Amniotic stem cell (primary cell): ENCODE measurements around the gene EMILIN3.

Source experiments
- DNase-seq: peaks from one replicate; lab custom pipeline; 2025; lab: John Stamatoyannopoulos, UW

Gene EMILIN3

GRCh38 chr20:41390889-41391288, 24.3 kb upstream of the EMILIN3 start:
- no peak for DNase-seq

- no peak for DNase-seq
Measured at GRCh38 chr20:41387444-41387851, 20.8 kb upstream of the EMILIN3 start.

- DNase-seq, result no peak
Measured at GRCh38 chr20:41386502-41387427, 20.1 kb upstream of the EMILIN3 start.

- DNase-seq, result no peak
Measured at GRCh38 chr20:41382791-41383305, 16.2 kb upstream of the EMILIN3 start.

- DNase-seq, result no peak
Measured at GRCh38 chr20:41380551-41381193, 14.1 kb upstream of the EMILIN3 start.

GRCh38 chr20:41379551-41379950, 12.9 kb upstream of the EMILIN3 start:
- DNase-seq, result no peak

- DNase-seq, result no peak
Measured at GRCh38 chr20:41377275-41377674, 10.7 kb upstream of the EMILIN3 start.

- no peak for DNase-seq
Measured at GRCh38 chr20:41376349-41376748, 9.7 kb upstream of the EMILIN3 start.

- no peak for DNase-seq
Measured at GRCh38 chr20:41375846-41376245, 9.2 kb upstream of the EMILIN3 start.

GRCh38 chr20:41373931-41374920, 7.6 kb upstream of the EMILIN3 start:
- no peak for DNase-seq

- DNase-seq, result no peak
Measured at GRCh38 chr20:41373251-41373783, 6.7 kb upstream of the EMILIN3 start.

GRCh38 chr20:41371371-41371770, 4.8 kb upstream of the EMILIN3 start:
- DNase-seq, result no peak

- DNase-seq, result no peak
Measured at GRCh38 chr20:41370176-41370575, 3.6 kb upstream of the EMILIN3 start.

GRCh38 chr20:41369673-41370072, 3.1 kb upstream of the EMILIN3 start:
- DNase-seq, result no peak

- DNase-seq, result no peak
Measured at GRCh38 chr20:41367956-41368355, 1.3 kb upstream of the EMILIN3 start.

GRCh38 chr20:41367393-41367695, 726 bp upstream of the EMILIN3 start:
- no peak for DNase-seq

- DNase-seq, result no peak
Measured at GRCh38 chr20:41365777-41366545, 657 bp downstream of the EMILIN3 start.

- DNase-seq, result no peak
Measured at GRCh38 chr20:41364967-41365765, 1.5 kb downstream of the EMILIN3 start.

- DNase-seq, result no peak
Measured at GRCh38 chr20:41364236-41364855, 2.3 kb downstream of the EMILIN3 start.

- no peak for DNase-seq
Measured at GRCh38 chr20:41363601-41364000, 3.0 kb downstream of the EMILIN3 start.
